ENCODE data around the gene SRPRB.

The SRPRB gene

DNA sequence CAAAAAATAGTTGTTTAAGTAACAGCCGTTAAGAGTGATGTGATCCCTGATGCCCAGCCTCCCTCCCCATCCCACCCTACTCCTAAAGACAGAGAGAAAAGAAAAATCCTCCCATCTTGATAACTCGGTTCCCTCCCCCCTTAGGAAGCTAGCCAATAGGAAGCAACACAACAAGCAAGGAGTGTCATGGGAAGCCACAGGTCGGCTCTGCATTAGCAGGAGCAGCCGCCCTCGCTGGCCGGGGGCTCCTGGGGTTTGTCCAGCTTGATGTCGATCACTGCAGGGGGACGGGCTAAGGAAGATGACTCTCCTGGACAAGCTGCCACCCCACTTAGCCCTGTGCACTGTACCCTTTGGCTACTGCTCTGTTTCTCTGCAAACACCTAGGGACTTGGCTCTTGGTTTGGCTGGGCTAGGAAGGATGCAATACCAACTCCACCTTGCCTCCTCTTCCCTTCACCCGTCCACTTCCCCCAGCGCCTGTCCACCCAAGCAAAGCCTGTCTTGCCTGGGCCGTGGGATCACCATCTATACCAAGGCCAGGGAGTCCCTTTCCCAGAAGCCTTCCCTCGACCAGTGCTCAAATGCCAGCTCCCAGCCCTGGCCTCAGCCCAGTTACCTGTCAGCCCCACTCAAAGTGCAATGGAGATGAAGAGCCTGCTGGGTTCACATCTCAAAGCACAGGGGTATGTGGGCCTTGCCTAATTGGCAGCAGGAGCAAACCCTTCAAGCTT, 23.1 kb downstream of the SRPRB start:
- no peak for DNase-seq

GRCh38 chr3:133829310-133829707, 23.7 kb downstream of the SRPRB start:
- no peak for DNase-seq

- DNase-seq, result no peak
Measured at GRCh38 chr3:133830071-133830470, 24.5 kb downstream of the SRPRB start.

GRCh38 chr3:133831966-133832801, 26.6 kb downstream of the SRPRB start:
- no peak for DNase-seq

DNA sequence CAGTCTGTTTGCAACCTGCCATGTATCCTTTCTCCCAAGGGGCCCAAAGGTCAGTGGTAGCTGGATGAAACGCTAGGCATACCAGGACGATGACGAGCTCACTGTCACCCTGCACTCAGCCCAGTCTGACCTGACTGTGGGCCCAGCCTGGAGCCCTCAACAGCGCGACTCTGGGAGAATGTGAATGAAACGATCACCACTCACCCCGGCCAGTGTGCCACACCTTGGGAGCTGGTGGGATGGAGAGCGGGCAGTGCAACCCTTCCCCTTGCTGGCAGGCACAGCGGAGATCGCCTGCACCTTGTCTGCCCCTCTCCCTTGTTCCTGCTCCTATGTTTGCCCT, 27.2 kb downstream of the SRPRB start:
- no peak for DNase-seq

DNA sequence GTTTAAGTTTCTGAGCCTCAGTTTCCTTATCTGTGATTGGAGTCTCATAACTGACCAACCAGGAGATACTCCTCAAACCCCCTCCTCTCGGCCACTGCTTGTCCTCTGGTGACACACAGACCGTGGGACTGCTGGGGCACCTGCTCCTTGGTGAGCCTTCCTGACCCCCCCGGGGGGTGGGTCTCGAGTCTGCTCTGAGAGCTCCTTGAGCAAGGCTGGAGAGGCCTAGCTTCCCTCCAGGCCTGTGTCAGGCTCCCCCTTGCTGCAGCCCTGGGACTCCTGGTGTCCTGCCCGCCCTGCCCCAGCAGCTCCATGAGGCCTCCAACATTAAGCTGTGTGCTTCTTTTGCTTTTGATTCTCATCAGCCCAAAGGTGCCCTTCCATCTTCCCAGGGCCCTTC, 27.7 kb downstream of the SRPRB start:
- no peak for DNase-seq

GRCh38 chr3:133833880-133834620, 28.4 kb downstream of the SRPRB start:
- DNase-seq, result no peak

- no peak for DNase-seq
Measured at GRCh38 chr3:133834621-133835417, 29.2 kb downstream of the SRPRB start.

GRCh38 chr3:133835418-133835743, 29.8 kb downstream of the SRPRB start:
- no peak for DNase-seq

GRCh38 chr3:133835961-133836360, 30.3 kb downstream of the SRPRB start:
- no peak for DNase-seq

- no peak for DNase-seq
Measured at GRCh38 chr3:133836497-133837158, 31.0 kb downstream of the SRPRB start.

- no peak for DNase-seq
Measured at GRCh38 chr3:133837487-133838295, 32.1 kb downstream of the SRPRB start.

DNA sequence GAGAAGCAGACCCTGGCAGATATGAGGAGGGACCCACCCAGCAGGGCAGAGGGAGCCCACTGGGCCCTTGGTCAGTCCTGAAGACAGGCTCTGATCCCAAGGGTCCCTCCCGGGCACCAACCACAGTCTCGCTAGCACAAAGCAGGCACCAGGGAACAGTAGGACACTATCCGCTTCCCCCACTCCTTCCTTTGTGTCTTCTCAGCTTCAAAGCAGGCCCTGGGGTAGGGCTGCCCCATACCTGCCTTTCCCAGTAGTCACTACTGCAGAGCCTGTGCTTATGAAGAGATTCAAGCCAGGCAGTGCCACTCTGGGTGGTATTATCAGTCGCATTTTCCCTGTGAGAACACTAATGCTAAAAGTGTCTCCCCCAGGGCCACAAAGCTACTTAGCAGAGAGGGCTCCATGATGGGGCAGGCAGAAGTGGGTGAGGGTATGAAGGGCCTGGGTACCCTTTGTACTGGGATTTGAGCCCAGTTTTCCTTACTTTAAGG, 32.7 kb downstream of the SRPRB start:
- no peak for DNase-seq

GRCh38 chr3:133838916-133839800, 33.5 kb downstream of the SRPRB start:
- no peak for DNase-seq

DNA sequence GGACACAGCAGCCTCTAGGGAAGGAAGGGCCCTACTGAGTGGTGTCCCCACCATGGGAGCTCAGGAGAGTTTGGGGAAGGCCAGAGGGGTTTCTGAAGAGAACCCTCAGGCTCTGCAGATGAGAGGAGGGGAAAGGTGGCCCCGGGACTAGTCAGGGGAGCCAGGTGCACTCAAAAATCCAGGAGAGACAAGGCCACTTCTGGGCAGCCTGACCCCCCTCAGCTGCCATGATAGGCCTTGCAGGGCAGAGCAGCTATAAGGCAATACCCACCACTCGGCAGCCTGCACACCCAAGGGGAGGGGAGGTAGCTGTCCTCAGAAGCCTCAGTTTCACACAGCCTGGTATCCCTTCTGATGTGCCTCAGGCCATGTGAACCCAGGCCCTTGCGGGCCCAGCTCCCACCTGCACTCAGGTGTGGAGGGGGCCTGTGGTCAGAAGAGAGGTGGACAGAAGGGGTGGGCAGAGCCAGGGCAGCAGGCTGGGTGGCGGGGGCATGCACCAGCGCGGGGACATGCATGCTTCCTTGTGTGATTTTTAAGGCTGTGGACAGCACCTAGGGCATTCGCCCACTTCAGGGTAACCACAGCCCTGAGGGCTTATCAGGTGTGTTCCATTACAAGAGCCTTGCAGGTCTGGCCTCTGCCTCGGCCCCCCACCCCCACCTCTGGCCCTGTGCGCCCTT, 34.6 kb downstream of the SRPRB start:
- DNase-seq, result no peak

- no peak for DNase-seq
Measured at GRCh38 chr3:133840767-133841166, 35.2 kb downstream of the SRPRB start.

DNA sequence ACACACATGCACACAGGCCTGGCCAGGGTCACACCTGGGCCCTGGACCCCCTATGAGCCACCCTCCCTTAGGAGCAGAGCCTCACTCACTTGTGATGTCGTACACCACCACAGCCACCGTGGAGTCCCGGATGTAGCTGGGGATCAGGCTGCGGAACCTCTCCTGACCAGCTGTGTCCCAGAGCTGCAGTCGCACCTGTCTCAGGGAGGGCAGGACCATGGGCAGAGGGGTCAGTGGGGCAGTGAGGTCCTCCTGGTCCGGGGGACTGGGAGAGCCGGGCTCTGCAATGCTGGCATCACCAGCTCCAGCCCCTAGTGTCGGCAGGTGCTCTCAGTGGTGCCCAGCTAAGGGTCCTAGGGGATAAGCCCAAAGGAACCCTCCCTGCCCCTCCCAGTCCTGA, 35.6 kb downstream of the SRPRB start:
- no peak for DNase-seq

DNA sequence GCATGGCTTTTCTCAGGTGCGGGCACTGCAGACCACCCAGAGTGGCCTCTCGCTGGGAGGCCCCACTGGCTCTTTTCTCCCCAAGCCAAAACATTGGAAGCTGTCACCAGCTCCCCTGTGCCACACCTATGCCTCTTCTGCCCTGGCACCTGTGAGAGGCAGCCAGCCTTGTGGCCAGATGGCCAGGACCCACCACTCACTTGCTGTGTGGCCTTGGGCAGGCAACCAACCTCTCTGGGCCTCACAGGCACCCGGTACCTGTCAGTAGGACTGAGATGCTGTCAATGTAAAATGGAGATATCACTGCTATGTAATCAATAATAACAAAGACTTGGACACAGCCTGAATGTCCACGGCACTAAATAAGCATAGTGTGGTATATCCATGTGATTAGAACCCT, 36.5 kb downstream of the SRPRB start:
- no peak for DNase-seq

DNA sequence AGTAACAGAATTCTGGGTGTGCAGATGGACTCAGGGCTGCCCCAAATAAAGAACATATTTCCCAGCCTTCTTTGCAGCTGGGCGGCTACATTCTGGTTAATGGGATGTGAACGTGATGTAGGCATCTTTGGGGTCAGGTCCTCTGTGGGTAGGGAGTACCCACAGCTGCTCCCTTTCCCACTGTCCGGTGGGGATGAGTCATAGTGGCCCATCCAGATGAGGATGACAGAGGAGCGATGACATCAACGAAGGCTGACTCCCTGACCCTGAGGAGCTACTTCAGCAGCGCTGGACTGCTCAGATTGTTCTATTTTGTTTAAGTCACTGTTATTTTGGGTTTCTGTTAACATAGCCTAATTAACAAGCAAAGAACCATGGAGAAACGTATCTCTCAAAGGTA, 38.0 kb downstream of the SRPRB start:
- no peak for DNase-seq

- no peak for DNase-seq
Measured at GRCh38 chr3:133845127-133845526, 39.5 kb downstream of the SRPRB start.

Measured in NCI-H187 (cell line).